NB4 (cell line): Measurements from ENCODE around the gene GIN1.
"Not testable (repeated sequence)": the region's sequence is repeated elsewhere in the genome, so short reads cannot be mapped to it uniquely, and the experiment has no call there.

Experiments used
- DNase-seq: peaks from one replicate; pipeline ENCODE4 v3.0.0; 2010; ENCODE audit warnings: low read depth
- H3K4me3 ChIP-seq: one replicate; pipeline ENCODE4 v1.5.1; 2011; ENCODE audit warnings: mild to moderate bottlenecking, low read depth, low read length, moderate library complexity
- CTCF ChIP-seq: IDR thresholded peaks from one replicate; pipeline ENCODE4 v1.5.1; 2012; ENCODE audit warnings: low read depth, low read length
- MAX ChIP-seq: IDR thresholded peaks from 2 replicates; pipeline ENCODE4 v1.6.1; 2011; ENCODE audit warnings: low read depth, low read length
- MYC ChIP-seq: IDR thresholded peaks from 2 replicates; pipeline ENCODE4 v1.6.1; 2011; ENCODE audit warnings: low read depth, low read length
- POLR2A ChIP-seq: IDR thresholded peaks from 2 replicates; pipeline ENCODE4 v1.6.1; 2011; ENCODE audit warnings: mild to moderate bottlenecking; ENCODE audit not compliant: insufficient read length; ENCODE audit errors: extremely low read depth

Gene GIN1

GRCh38 chr5:103090791-103091190 is 29.1 kb downstream of the GIN1 start:
- DNase-seq: no peak
- H3K4me3 ChIP-seq: no peak overlapping the region
- TF ChIP-seq POLR2A (no peak), CTCF (no peak), MYC (no peak), MAX (no peak)

- no peak for DNase-seq
- H3K4me3 ChIP-seq: no peak overlapping the region
- TF ChIP-seq CTCF (no peak), MYC (no peak), POLR2A (no peak), MAX (no peak)
Observed at GRCh38 chr5:103089272-103089671, 30.7 kb downstream of the GIN1 start.

GRCh38 chr5:103086547-103086946 is 33.4 kb downstream of the GIN1 start:
- DNase-seq: no peak
- TF ChIP-seq MYC (no peak), POLR2A (no peak), CTCF (no peak), MAX (no peak)
- H3K4me3 ChIP-seq: no peak overlapping the region

- TF ChIP-seq POLR2A (no peak), MAX (no peak)
- DNase-seq: no peak
- H3K4me3 ChIP-seq: no peak overlapping the region
Observed at GRCh38 chr5:103079796-103080195, 40.1 kb downstream of the GIN1 start.

- TF ChIP-seq MAX (no peak), CTCF (no peak), MYC (no peak), POLR2A (no peak)
- no peak overlapping the region for H3K4me3 ChIP-seq
- no peak for DNase-seq
Observed at GRCh38 chr5:103075442-103075841, 44.5 kb downstream of the GIN1 start.

- not testable (repeated sequence) for H3K4me3 ChIP-seq, DNase-seq
Observed at GRCh38 chr5:103073500-103073899, 46.4 kb downstream of the GIN1 start.

GRCh38 chr5:103066326-103066725 is 53.6 kb downstream of the GIN1 start:
- TF ChIP-seq POLR2A (no peak), MYC (no peak), MAX (no peak), CTCF (no peak)
- DNase-seq: peak; percentile 32
- H3K4me3 ChIP-seq: no peak overlapping the region
